CD4-positive, alpha-beta T cell treated with Interleukin-15 for 4 hours (primary cell): ENCODE data around the gene UBE2K.
"Not testable (repeated sequence)": the region's sequence is repeated elsewhere in the genome, so short reads cannot be mapped to it uniquely, and the experiment has no call there.

Experiments
- DNase-seq: peaks from one replicate; pipeline ENCODE4 v3.0.0-alpha.2; 2020; ENCODE audit warnings: low spot score

The UBE2K gene

GRCh38 chr4:39808231-39808749, 110.4 kb downstream of the UBE2K start:
- DNase-seq: no peak

- no peak for DNase-seq
These were observed 114.6 kb downstream of the UBE2K start for GRCh38 chr4:39812500-39812899.

GRCh38 chr4:39813033-39813432, 115.1 kb downstream of the UBE2K start:
- DNase-seq: not testable (repeated sequence)

- not testable (repeated sequence) for DNase-seq
These were observed 115.8 kb downstream of the UBE2K start for GRCh38 chr4:39813761-39814160.

- no peak for DNase-seq
These were observed 116.7 kb downstream of the UBE2K start for GRCh38 chr4:39814403-39815185.

- no peak for DNase-seq
These were observed 120.7 kb downstream of the UBE2K start for GRCh38 chr4:39818646-39819045.

- DNase-seq: no peak
These were observed 122.2 kb downstream of the UBE2K start for GRCh38 chr4:39820186-39820585.

- no peak for DNase-seq
These were observed 124.0 kb downstream of the UBE2K start for GRCh38 chr4:39821951-39822350.

GRCh38 chr4:39822662-39823061, 124.7 kb downstream of the UBE2K start:
- no peak for DNase-seq

GRCh38 chr4:39823191-39823590, 125.3 kb downstream of the UBE2K start:
- no peak for DNase-seq

- no peak for DNase-seq
These were observed 127.2 kb downstream of the UBE2K start for GRCh38 chr4:39825090-39825489.

- no peak for DNase-seq
These were observed 127.8 kb downstream of the UBE2K start for GRCh38 chr4:39825741-39826231.
